GM23338 (cell line): Measurements from ENCODE around the gene WDR19. TPM values are rescaled to one million over a fixed set of nuclear protein-coding genes. Genes with fewer than 3 reads are reported as not detected.

Experiments
- ATAC-seq: fragments of 200-7000 bp; cut with Tn5 transposase; 3 replicates; pipeline ENCODE4 v1.9.1; 2020
- DNase-seq: peaks from one replicate; pipeline ENCODE4 v3.0.0-alpha.2; 2015; ENCODE audit warnings: low spot score
- H2AFZ ChIP-seq: fragments of 200-600 bp; sonication (generic); 2 replicates; pipeline ENCODE4 v1.8.0; 2016; ENCODE audit warnings: antibody characterized with exemption, mild to moderate bottlenecking, moderate library complexity
- H3F3A ChIP-seq: fragments of 200-600 bp; sonication (generic); replicated peaks from 2 replicates; pipeline ENCODE4 v1.8.0; 2017; ENCODE audit warnings: antibody characterized with exemption, mixed run types, low read depth
- H3K27ac ChIP-seq: fragments of 200-600 bp; sonication (generic); 2 replicates; pipeline ENCODE4 v1.6.1; 2016; ENCODE audit warnings: low read depth
- H3K27me3 ChIP-seq: fragments of 200-600 bp; sonication (generic); 2 replicates; pipeline ENCODE4 v1.8.0; 2016; ENCODE audit warnings: mild to moderate bottlenecking, mixed run types, moderate library complexity; ENCODE audit not compliant: insufficient read depth
- H3K36me3 ChIP-seq: fragments of 200-600 bp; sonication (generic); 2 replicates; pipeline ENCODE4 v1.8.0; 2016; ENCODE audit warnings: mild to moderate bottlenecking; ENCODE audit not compliant: insufficient read depth
- H3K4me1 ChIP-seq: fragments of 200-600 bp; sonication (generic); 2 replicates; pipeline ENCODE4 v1.8.0; 2016; ENCODE audit warnings: mild to moderate bottlenecking, moderate library complexity; ENCODE audit not compliant: insufficient read depth
- H3K4me2 ChIP-seq: fragments of 200-600 bp; sonication (generic); 2 replicates; pipeline ENCODE4 v1.7.1; 2017; ENCODE audit warnings: mixed run types
- H3K4me3 ChIP-seq: fragments of 200-600 bp; sonication (generic); 2 replicates; pipeline ENCODE4 v1.6.1; 2016; ENCODE audit warnings: mixed run types
- H3K79me2 ChIP-seq: fragments of 200-600 bp; sonication (generic); replicated peaks from 2 replicates; pipeline ENCODE4 v1.8.0; 2017; ENCODE audit warnings: mild to moderate bottlenecking; ENCODE audit not compliant: insufficient read depth
- H3K9me2 ChIP-seq: fragments of 200-600 bp; sonication (generic); 2 replicates; pipeline ENCODE4 v1.8.0; 2017; ENCODE audit not compliant: insufficient read depth
- H4K20me1 ChIP-seq: fragments of 200-600 bp; sonication (generic); replicated peaks from 2 replicates; pipeline ENCODE4 v1.8.0; 2017; ENCODE audit warnings: mild to moderate bottlenecking; ENCODE audit not compliant: insufficient read depth
- H3K27ac Mint-ChIP-seq: 2 replicates; pipeline ENCODE4 v1.8.0; 2020; ENCODE audit warnings: inconsistent platforms, mild to moderate bottlenecking, moderate library complexity, mixed read lengths
- H3K27me3 Mint-ChIP-seq: 3 replicates; pipeline ENCODE4 v1.8.0; 2022; ENCODE audit warnings: low read depth, mild to moderate bottlenecking, moderate library complexity, mixed read lengths, inconsistent platforms; ENCODE audit not compliant: insufficient read depth, poor library complexity
- H3K36me3 Mint-ChIP-seq: 3 replicates; pipeline ENCODE4 v1.8.0; 2021; ENCODE audit warnings: low read depth, mild to moderate bottlenecking, inconsistent platforms, moderate library complexity, mixed read lengths
- H3K4me1 Mint-ChIP-seq: 3 replicates; pipeline ENCODE4 v1.8.0; 2020; ENCODE audit warnings: mild to moderate bottlenecking, inconsistent platforms, mixed read lengths
- H3K4me3 Mint-ChIP-seq: 3 replicates; pipeline ENCODE4 v1.8.0; 2021; ENCODE audit warnings: moderate library complexity, mild to moderate bottlenecking, inconsistent platforms, mixed read lengths
- H3K9me3 Mint-ChIP-seq: 3 replicates; pipeline ENCODE4 v1.8.0; 2020; ENCODE audit warnings: moderate library complexity, mild to moderate bottlenecking, inconsistent platforms, mixed read lengths
- CREB1 ChIP-seq: fragments of 250-450 bp; sonication (Bioruptor Pico); IDR thresholded peaks from 2 replicates; pipeline ENCODE4 v1.5.0; 2020; ENCODE audit warnings: low read depth, mild to moderate bottlenecking, moderate library complexity
- ETS1 ChIP-seq: IDR thresholded peaks from 2 replicates; pipeline ENCODE4 v1.6.1; 2016; ENCODE audit warnings: antibody characterized with exemption
- EZH2 ChIP-seq: fragments of 200-600 bp; sonication (generic); IDR thresholded peaks from one replicate; pipeline ENCODE4 v1.8.0; 2017; ENCODE audit warnings: antibody characterized with exemption, mild to moderate bottlenecking, low read depth; ENCODE audit not compliant: unreplicated experiment
- EZH2phosphoT487 ChIP-seq: fragments of 200-600 bp; sonication (generic); IDR thresholded peaks from one replicate; pipeline ENCODE4 v1.8.1; 2018; ENCODE audit warnings: antibody characterized with exemption; ENCODE audit not compliant: unreplicated experiment
- JUNB ChIP-seq: IDR thresholded peaks from one replicate; pipeline ENCODE4 v1.6.1; 2016; ENCODE audit warnings: antibody characterized with exemption; ENCODE audit not compliant: unreplicated experiment
- NANOG ChIP-seq: IDR thresholded peaks from 2 replicates; pipeline ENCODE4 v1.6.1; 2016; ENCODE audit warnings: antibody characterized with exemption, borderline replicate concordance
- POLR2AphosphoS5 ChIP-seq: IDR thresholded peaks from 2 replicates; pipeline ENCODE4 v1.6.1; 2016; ENCODE audit warnings: antibody characterized with exemption, low read depth
- ZNF114 ChIP-seq: fragments of 250-450 bp; sonication (Bioruptor Pico); IDR thresholded peaks from 2 replicates; pipeline ENCODE4 v1.5.0; 2020; ENCODE audit warnings: mild to moderate bottlenecking, moderate library complexity
- ZNF462 ChIP-seq: fragments of 250-450 bp; sonication (Bioruptor Pico); IDR thresholded peaks from 2 replicates; pipeline ENCODE4 v1.5.0; 2020; ENCODE audit warnings: mild to moderate bottlenecking, moderate library complexity
- polyA plus RNA-seq: library from polyadenylated mRNA; unstranded; fragments of >200 nt; fragmentation: Nextera tagmentation; extraction: Ambion mirVana; gene quantifications from 2 replicates; pipeline ENCODE4 v1.2.1, GENCODE V29; 2016
- total RNA-seq: library from RNA; depleted of rRNA; stranded (reverse); fragments of >200 nt; shearing (Covaris generic); gene quantifications from 2 replicates; pipeline ENCODE4 v1.2.3, GENCODE V29; 2014
- TF ChIP-seq, protein P1 (sequence below), 2 experiments: fragments of 200-600 bp in 1 of 2; sonication (generic) in 1 of 2; conservative IDR thresholded peaks; 2 replicates each; pipeline versions ENCODE4 v1.5.1 to v1.6.1; 2016 to 2017; ENCODE audit warnings: antibody characterized with exemption in 2 of 2, low read depth in 2 of 2, mild to moderate bottlenecking in 2 of 2, moderate library complexity in 1 of 2

Gene WDR19
- total and polyA plus RNA-seq, 2 experiments from 2014 or later = 17.2 to 23.7 TPM

- no peak for TF ChIP-seq ZNF114 (CRISPR knock-in tag)
- peaks cover 6% of the 10 kb centered on the region for H3K27me3 Mint-ChIP-seq
- Histone ChIP-seq H4K20me1 (no peaks in the 10 kb centered on the region; the same call in 1 of the 2 replicates), H3K27ac (no peak overlapping the region), H3K4me3 (no peak overlapping the region), H2AFZ (no peak overlapping the region), H3F3A (no peaks in the 10 kb centered on the region), H3K4me2 (no peak overlapping the region), H3K4me1 (no peaks in the 10 kb centered on the region), H3K9me2 (no peaks in the 10 kb centered on the region), H3K27me3 (no peaks in the 10 kb centered on the region), H3K79me2 (no peaks in the 10 kb centered on the region), H3K36me3 (peaks cover 24% of the 10 kb centered on the region)
- peaks cover 19% of the 10 kb centered on the region; the same call in 2 of the 3 replicates for H3K4me1 Mint-ChIP-seq
- ATAC-seq (no peak; the same call in 2 of the 3 replicates), DNase-seq (no peak)
- no peaks in the 10 kb centered on the region for H3K9me3 Mint-ChIP-seq
- H3K27ac Mint-ChIP-seq = peak overlapping the region; percentile 45
- peaks cover 56% of the 10 kb centered on the region for H3K36me3 Mint-ChIP-seq
- no peak overlapping the region for H3K4me3 Mint-ChIP-seq
Observed at GRCh38 chr4:39286263-39286662, 103.9 kb downstream of the WDR19 start.

GRCh38 chr4:39287223-39287622 lies 104.9 kb downstream of the WDR19 start:
- ATAC-seq = no peak
- H3K4me1 Mint-ChIP-seq = peaks cover 19% of the 10 kb centered on the region; the same call in 2 of the 3 replicates
- TF ChIP-seq ETS1 (no peak), CREB1 (CRISPR knock-in tag) (no peak), EZH2 (no peak), POLR2AphosphoS5 (no peak), NANOG (no peak), ZNF114 (CRISPR knock-in tag) (no peak), ZNF462 (CRISPR knock-in tag) (no peak), EZH2phosphoT487 (no peak), JUNB (no peak)
- TF ChIP-seq, protein P1, sequence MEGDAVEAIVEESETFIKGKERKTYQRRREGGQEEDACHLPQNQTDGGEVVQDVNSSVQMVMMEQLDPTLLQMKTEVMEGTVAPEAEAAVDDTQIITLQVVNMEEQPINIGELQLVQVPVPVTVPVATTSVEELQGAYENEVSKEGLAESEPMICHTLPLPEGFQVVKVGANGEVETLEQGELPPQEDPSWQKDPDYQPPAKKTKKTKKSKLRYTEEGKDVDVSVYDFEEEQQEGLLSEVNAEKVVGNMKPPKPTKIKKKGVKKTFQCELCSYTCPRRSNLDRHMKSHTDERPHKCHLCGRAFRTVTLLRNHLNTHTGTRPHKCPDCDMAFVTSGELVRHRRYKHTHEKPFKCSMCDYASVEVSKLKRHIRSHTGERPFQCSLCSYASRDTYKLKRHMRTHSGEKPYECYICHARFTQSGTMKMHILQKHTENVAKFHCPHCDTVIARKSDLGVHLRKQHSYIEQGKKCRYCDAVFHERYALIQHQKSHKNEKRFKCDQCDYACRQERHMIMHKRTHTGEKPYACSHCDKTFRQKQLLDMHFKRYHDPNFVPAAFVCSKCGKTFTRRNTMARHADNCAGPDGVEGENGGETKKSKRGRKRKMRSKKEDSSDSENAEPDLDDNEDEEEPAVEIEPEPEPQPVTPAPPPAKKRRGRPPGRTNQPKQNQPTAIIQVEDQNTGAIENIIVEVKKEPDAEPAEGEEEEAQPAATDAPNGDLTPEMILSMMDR (conservative IDR thresholded peaks at IDR 0.05; ENCODE audit: low read depth in 2 of 2) = no peak

More at GRCh38 chr4:39287223-39287622, 104.9 kb downstream of the WDR19 start:
- no peak for DNase-seq
- peaks cover 65% of the 10 kb centered on the region for H3K36me3 Mint-ChIP-seq
- peak overlapping the region; percentile 90 for H3K27ac Mint-ChIP-seq
- Histone ChIP-seq H2AFZ (no peak overlapping the region), H3F3A (no peaks in the 10 kb centered on the region), H3K9me2 (no peaks in the 10 kb centered on the region), H3K79me2 (no peaks in the 10 kb centered on the region), H3K27me3 (no peaks in the 10 kb centered on the region), H3K4me3 (no peak overlapping the region), H3K4me2 (no peak overlapping the region), H4K20me1 (no peaks in the 10 kb centered on the region; the same call in 1 of the 2 replicates), H3K4me1 (no peaks in the 10 kb centered on the region), H3K36me3 (peaks cover 33% of the 10 kb centered on the region), H3K27ac (peak overlapping the region; percentile 72; the same call in 1 of the 2 replicates)
- peaks cover 6% of the 10 kb centered on the region for H3K27me3 Mint-ChIP-seq
- no peak overlapping the region for H3K4me3 Mint-ChIP-seq
- H3K9me3 Mint-ChIP-seq = no peaks in the 10 kb centered on the region
